GM21529 (cell line): Measurements from ENCODE around the gene MAB21L4.
"Not testable (repeated sequence)": the region's sequence is repeated elsewhere in the genome, so short reads cannot be mapped to it uniquely, and the experiment has no call there.

Source experiments
- ATAC-seq: cut with Tn5 transposase; IDR thresholded peaks from one replicate; pipeline ENCODE4 v1.9.1; 2021; ENCODE audit not compliant: unreplicated experiment

The MAB21L4 gene

GRCh38 chr2:240846309-240846708, 49.6 kb downstream of the MAB21L4 start:
- not testable (repeated sequence) for ATAC-seq

- no peak for ATAC-seq
Measured at GRCh38 chr2:240840435-240841060, 55.4 kb downstream of the MAB21L4 start.

- no peak for ATAC-seq
Measured at GRCh38 chr2:240839152-240840143, 56.5 kb downstream of the MAB21L4 start.

- ATAC-seq = no peak
Measured at GRCh38 chr2:240837621-240838020, 58.3 kb downstream of the MAB21L4 start.

- no peak for ATAC-seq
Measured at GRCh38 chr2:240836781-240837467, 59.0 kb downstream of the MAB21L4 start.
